ENCODE results near the gene METAP1D.

The METAP1D gene

GRCh38 chr2:172081221-172082022 lies 81.7 kb downstream of the METAP1D start:
- H3K9me3 ChIP-seq (ENCODE audit: low read length) = peaks cover 9% of the 10 kb centered on the region
- H3K4me3 ChIP-seq (ENCODE audit: low read length) = no peak overlapping the region
- peaks cover 74% of the 10 kb centered on the region for H3K27me3 ChIP-seq (ENCODE audit: insufficient read depth, low read length)
- no peak overlapping the region for H2AFZ ChIP-seq (ENCODE audit: low read depth, low read length)
- no peaks in the 10 kb centered on the region for H3K36me3 ChIP-seq (ENCODE audit: insufficient read depth, low read length)
- peaks cover 18% of the 10 kb centered on the region for H3K4me1 ChIP-seq (ENCODE audit: insufficient read depth, low read length)

- H3K4me1 ChIP-seq (ENCODE audit: insufficient read depth, low read length) = peaks cover 25% of the 10 kb centered on the region
- no peak overlapping the region for H3K4me3 ChIP-seq (ENCODE audit: low read length)
- H2AFZ ChIP-seq (ENCODE audit: low read depth, low read length) = no peak overlapping the region
- H3K27me3 ChIP-seq (ENCODE audit: insufficient read depth, low read length) = peaks cover 83% of the 10 kb centered on the region
- H3K9me3 ChIP-seq (ENCODE audit: low read length) = peaks cover 9% of the 10 kb centered on the region
- no peaks in the 10 kb centered on the region for H3K36me3 ChIP-seq (ENCODE audit: insufficient read depth, low read length)
These were observed 82.6 kb downstream of the METAP1D start for GRCh38 chr2:172082105-172082943.

- Histone ChIP-seq H3K9me3 (ENCODE audit: low read length) (peaks cover 9% of the 10 kb centered on the region), H3K27me3 (ENCODE audit: insufficient read depth, low read length) (peaks cover 91% of the 10 kb centered on the region), H2AFZ (ENCODE audit: low read depth, low read length) (no peak overlapping the region), H3K36me3 (ENCODE audit: insufficient read depth, low read length) (no peaks in the 10 kb centered on the region), H3K4me1 (ENCODE audit: insufficient read depth, low read length) (peaks cover 25% of the 10 kb centered on the region), H3K4me3 (ENCODE audit: low read length) (no peak overlapping the region)
These were observed 83.3 kb downstream of the METAP1D start for GRCh38 chr2:172082944-172083627.

GRCh38 chr2:172083628-172084394 lies 84.1 kb downstream of the METAP1D start:
- Histone ChIP-seq H3K4me1 (ENCODE audit: insufficient read depth, low read length) (peaks cover 25% of the 10 kb centered on the region), H3K4me3 (ENCODE audit: low read length) (peak overlapping the region; percentile 55), H3K36me3 (ENCODE audit: insufficient read depth, low read length) (no peaks in the 10 kb centered on the region), H3K9me3 (ENCODE audit: low read length) (peaks cover 9% of the 10 kb centered on the region), H3K27me3 (ENCODE audit: insufficient read depth, low read length) (peaks cover 94% of the 10 kb centered on the region), H2AFZ (ENCODE audit: low read depth, low read length) (no peak overlapping the region)

GRCh38 chr2:172084395-172084644 lies 84.6 kb downstream of the METAP1D start:
- Histone ChIP-seq H3K4me3 (ENCODE audit: low read length) (peak overlapping the region; percentile 55), H3K4me1 (ENCODE audit: insufficient read depth, low read length) (peaks cover 25% of the 10 kb centered on the region), H3K36me3 (ENCODE audit: insufficient read depth, low read length) (no peaks in the 10 kb centered on the region), H2AFZ (ENCODE audit: low read depth, low read length) (peak overlapping the region; percentile 87), H3K27me3 (ENCODE audit: insufficient read depth, low read length) (peaks cover 94% of the 10 kb centered on the region), H3K9me3 (ENCODE audit: low read length) (peaks cover 8% of the 10 kb centered on the region)

- Histone ChIP-seq H2AFZ (ENCODE audit: low read depth, low read length) (peak overlapping the region; percentile 87), H3K4me1 (ENCODE audit: insufficient read depth, low read length) (peaks cover 25% of the 10 kb centered on the region), H3K27me3 (ENCODE audit: insufficient read depth, low read length) (peaks cover 95% of the 10 kb centered on the region), H3K9me3 (ENCODE audit: low read length) (peaks cover 5% of the 10 kb centered on the region), H3K36me3 (ENCODE audit: insufficient read depth, low read length) (no peaks in the 10 kb centered on the region), H3K4me3 (ENCODE audit: low read length) (peak overlapping the region; percentile 55)
These were observed 85.1 kb downstream of the METAP1D start for GRCh38 chr2:172084645-172085459.

GRCh38 chr2:172085460-172086159 lies 85.9 kb downstream of the METAP1D start, which contains the start of gene DLX1:
DLX1 (plus strand) TSS chr2:172085507; CDS start chr2:172085678, 171 bp downstream.
- no peaks in the 10 kb centered on the region for H3K36me3 ChIP-seq (ENCODE audit: insufficient read depth, low read length)
- H3K9me3 ChIP-seq (ENCODE audit: low read length) = no peaks in the 10 kb centered on the region
- H3K4me1 ChIP-seq (ENCODE audit: insufficient read depth, low read length) = peaks cover 25% of the 10 kb centered on the region
- H3K27me3 ChIP-seq (ENCODE audit: insufficient read depth, low read length) = peaks cover 95% of the 10 kb centered on the region
- H3K4me3 ChIP-seq (ENCODE audit: low read length) = peak within 1 kb of the TSS; percentile 55
- peak within 1 kb of the TSS; percentile 87 for H2AFZ ChIP-seq (ENCODE audit: low read depth, low read length)

- H2AFZ ChIP-seq (ENCODE audit: low read depth, low read length) = no peak overlapping the region
These were observed 86.8 kb downstream of the METAP1D start for GRCh38 chr2:172086241-172087206.

GRCh38 chr2:172087207-172087779 lies 87.5 kb downstream of the METAP1D start:
- Histone ChIP-seq H3K4me1 (ENCODE audit: insufficient read depth, low read length) (peaks cover 25% of the 10 kb centered on the region), H3K36me3 (ENCODE audit: insufficient read depth, low read length) (no peaks in the 10 kb centered on the region), H2AFZ (ENCODE audit: low read depth, low read length) (no peak overlapping the region), H3K9me3 (ENCODE audit: low read length) (no peaks in the 10 kb centered on the region), H3K4me3 (ENCODE audit: low read length) (no peak overlapping the region), H3K27me3 (ENCODE audit: insufficient read depth, low read length) (peaks cover 92% of the 10 kb centered on the region)

More at GRCh38 chr2:172086241-172087206, 86.8 kb downstream of the METAP1D start:
- Histone ChIP-seq H3K9me3 (ENCODE audit: low read length) (no peaks in the 10 kb centered on the region), H3K36me3 (ENCODE audit: insufficient read depth, low read length) (no peaks in the 10 kb centered on the region), H3K4me1 (ENCODE audit: insufficient read depth, low read length) (peaks cover 25% of the 10 kb centered on the region), H3K27me3 (ENCODE audit: insufficient read depth, low read length) (peaks cover 92% of the 10 kb centered on the region), H3K4me3 (ENCODE audit: low read length) (no peak overlapping the region)

- Histone ChIP-seq H3K9me3 (ENCODE audit: low read length) (no peaks in the 10 kb centered on the region), H2AFZ (ENCODE audit: low read depth, low read length) (no peak overlapping the region), H3K4me1 (ENCODE audit: insufficient read depth, low read length) (peaks cover 25% of the 10 kb centered on the region), H3K27me3 (ENCODE audit: insufficient read depth, low read length) (peaks cover 92% of the 10 kb centered on the region), H3K4me3 (ENCODE audit: low read length) (no peak overlapping the region), H3K36me3 (ENCODE audit: insufficient read depth, low read length) (no peaks in the 10 kb centered on the region)
These were observed 88.1 kb downstream of the METAP1D start for GRCh38 chr2:172087780-172088244.
